ENCODE measurements around the gene MTTP.
"Not testable (repeated sequence)": the region's sequence is repeated elsewhere in the genome, so short reads cannot be mapped to it uniquely, and the experiment has no call there.

The MTTP gene

DNA sequence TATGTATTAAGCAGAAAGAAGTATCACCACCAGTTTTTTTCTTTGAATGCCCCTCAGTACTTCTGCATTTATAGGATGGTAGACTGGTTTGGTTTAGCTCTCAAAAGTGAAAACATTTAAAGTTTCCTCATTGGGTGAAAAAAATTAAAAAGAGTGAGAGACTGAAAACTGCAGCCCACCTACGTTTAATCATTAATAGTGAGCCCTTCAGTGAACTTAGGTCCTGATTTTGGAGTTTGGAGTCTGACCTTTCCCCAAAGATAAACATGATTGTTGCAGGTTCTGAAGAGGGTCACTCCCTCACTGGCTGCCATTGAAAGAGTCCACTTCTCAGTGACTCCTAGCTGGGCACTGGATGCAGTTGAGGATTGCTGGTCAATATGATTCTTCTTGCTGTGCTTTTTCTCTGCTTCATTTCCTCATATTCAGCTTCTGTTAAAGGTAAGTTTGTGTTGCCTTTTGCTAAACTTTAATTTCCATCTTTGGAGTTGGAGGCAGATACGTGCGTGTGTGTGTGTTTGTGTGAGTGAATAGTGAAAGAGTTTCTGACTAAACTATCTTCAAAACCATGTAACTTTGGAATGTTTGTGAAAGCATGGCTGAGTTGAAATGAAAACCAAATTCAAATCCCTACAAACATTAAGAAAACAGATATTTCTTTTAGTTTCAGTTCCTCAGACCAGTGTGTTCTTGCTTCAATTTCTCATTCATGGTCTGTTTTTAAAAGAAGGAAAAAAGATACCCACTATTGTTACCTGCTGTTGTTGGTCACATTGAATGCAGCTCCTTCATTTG lies at the start of gene MTTP:
MTTP (plus strand) TSS at position 295 of the 795 bp plus-strand sequence; CDS start at position 381, 86 bp downstream.
- DNase-seq: no peak

DNA sequence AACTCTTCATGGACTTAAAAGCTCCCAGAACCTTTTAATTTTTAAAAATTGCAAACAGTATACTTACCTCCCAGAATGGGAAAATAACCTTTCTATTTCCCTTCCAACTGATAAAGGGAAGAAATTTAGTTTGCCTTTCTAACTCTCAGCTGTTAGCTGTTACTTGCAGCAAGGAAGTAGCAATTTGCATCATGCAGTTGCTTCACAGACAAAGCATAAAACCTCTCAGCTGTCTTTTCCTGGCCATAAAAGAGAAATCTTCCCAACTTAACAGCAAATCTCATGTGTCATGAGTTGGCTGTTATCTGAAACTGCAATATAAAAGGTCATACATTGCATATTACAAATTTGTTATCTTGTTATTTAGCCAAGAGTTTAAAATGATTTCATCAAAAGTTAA lies 45.4 kb upstream of the MTTP start:
- no peak for DNase-seq

DNA sequence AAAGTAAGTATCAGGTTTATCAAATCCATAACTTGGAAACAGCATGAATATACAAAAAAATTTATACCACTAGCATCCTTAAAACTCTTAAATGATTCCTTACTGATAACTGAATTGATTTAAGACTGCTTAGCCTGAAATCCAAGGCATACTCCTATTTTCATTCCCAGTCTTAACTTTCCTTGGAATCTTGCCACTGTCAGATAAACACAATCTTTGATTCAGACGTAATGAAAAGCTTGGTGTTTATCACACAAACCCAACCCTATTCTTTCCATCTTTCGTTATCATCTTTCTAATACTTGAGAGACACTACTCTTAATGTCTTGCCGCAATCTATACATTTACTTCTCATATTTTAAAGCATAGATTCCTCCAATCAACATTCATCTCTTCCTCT lies 44.7 kb upstream of the MTTP start:
- no peak for DNase-seq

DNA sequence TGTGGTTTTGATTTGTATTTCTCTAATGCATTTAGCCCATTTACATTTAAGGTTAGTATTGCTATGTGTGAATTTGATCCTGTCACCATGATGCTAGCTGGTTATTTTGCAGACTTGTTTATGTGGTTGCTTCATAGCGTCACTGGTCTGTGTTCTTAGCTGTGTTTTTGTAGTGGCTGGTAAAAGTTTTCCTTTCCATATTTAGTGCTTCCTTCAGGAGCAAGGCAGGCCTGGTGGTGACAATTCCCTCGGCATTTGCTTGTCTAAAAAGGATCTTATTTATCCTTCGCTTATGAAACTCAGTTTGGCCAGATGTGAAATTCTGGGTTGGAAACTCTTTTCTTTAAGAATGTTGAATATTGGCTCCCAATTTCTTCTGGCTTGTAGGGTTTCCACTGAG lies 39.9 kb upstream of the MTTP start:
- not testable (repeated sequence) for DNase-seq

DNA sequence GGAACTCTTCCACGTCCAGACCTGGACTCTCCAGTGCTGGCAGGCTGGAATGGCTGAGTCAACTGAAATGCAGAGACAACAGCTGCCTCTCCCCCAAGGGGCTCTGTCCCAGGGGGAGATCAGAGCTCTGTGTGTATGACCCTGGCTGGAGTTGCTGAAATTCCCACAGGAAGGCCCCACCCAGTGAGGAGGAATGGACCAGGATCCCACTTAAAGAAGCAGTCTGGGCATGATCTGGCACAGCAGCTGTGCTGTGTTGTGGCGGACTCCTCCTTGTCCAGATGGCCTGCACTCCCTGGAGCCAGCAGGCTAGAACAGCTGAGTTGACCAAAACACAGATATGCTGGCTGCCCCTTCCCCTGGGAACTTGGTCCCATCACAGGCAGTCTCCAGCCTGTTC lies 38.4 kb upstream of the MTTP start:
- no peak for DNase-seq

DNA sequence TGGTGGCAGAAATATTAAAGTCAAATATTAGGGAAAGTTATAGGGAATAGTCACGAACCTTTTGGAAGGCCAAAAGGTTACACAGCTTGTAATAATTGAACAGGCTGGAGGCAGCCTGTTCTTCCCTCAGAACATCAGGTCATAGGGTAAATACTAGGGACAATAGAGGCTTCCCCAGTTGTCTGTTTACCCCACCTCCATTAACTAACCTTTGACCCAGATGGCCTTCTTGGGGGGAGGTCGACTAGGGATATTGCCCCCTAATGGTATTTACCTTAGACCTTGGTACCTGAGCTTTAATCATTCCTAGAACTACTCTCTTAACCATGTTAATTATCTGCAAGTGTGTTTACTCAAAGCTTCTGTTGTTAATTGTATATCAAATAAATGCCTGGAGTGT lies 37.8 kb upstream of the MTTP start:
- no peak for DNase-seq

DNA sequence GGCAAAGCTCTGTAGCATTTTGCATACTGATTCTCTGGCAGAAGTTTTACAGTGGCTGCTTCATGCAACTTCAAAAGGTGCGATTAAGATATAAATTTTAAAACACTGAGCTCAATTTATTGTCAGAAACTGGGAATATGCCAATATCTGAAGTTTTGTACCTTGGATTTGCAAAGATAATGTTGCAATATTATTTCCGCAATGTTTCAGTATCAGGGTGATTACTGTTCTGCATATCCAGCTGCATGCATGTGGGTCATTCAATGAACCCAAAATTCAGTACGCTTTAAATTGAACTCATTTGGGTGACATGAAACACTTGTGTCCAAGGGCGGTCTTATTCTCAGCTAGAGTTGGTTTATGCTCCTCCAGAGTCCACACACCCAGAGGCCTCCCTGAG lies 37.0 kb upstream of the MTTP start:
- no peak for DNase-seq

DNA sequence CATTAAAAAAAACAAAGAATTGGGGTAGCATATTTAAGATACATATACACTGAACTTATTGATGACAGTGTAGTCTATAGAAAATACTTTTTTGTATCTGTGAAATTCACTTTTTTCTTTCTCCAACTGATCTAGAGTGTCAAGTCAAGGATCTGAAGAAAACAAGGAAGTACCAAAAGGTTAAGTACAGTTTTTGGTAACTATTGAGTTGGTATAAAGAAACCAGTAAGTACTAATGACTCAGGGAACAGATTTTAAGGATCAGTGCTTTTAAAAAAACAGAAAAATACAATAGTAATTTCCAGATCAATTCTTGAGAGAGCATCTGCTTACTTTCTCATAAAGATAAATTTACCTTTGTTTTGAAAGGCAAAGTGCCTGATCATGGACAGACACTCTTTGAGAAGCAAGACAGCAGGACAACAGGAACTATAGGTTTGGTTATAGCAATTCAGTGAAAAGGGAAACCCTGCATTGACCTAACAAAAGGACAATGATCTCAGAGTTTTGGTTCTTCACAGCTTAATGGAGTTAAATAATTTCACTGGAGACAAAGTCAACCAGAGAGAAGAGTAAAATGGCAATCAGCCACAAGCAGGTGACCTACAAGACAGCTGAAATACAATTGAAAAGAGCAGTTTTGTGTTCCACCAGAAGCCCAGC lies 34.2 kb upstream of the MTTP start:
- no peak for DNase-seq

DNA sequence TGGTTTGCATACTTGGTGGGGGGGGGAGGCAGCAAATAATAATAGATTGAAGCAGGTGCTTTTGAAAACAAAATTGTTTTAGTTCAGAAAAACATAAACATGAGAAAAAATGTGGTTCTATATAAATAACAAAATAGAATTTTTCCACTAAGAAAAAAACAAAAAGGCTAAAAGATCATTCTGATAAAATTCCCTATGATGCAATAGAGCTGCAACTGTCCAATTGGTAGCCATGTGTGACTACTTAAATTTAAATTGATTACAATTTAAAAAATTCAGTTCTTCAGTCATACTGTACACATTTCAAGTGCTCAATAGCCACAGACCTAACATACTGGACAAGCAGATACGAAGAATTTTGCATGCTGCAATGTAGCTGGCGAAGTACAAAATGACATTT lies 21.8 kb upstream of the MTTP start:
- DNase-seq: no peak

DNA sequence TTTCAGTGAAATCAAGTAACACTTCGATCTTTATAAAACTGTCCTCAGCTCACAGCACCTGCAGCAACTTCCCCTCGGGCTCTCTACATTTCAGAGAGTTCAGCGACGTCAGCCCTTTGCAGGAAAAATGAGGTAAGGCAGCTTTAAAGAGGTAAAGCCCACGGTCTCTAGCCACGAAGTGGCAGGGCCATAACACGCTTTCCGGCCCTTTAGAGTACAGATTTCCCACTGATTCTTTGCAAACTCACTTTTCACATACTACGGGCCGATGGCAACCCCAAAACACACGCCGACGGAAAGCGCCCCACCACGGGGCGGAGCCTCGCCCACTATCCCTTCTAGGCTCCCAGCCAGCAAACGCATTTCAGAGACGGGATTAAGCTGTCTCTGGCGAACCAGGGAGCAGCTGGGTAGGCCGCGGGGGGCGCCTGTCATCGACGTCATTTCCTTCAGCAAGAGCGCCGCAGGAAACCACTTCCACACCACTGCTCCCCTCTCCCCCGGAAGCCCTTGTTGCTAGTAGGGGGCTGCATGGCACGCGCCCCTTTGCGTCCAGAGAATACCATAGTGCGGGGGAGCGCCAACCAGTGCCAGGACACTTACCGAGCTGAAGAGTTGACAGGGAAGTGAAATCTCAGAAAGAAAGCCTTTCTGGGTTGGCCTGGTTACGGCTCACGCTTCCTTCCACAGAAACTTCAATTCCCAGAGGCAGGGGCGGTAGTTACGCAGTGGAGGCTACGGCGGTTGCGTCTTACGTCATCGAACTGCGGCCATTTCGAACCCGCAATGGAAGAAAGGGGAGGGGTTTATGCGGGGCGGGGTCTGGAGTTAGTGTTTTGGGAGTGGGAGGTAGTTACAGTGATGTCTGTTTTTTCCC lies 11.1 kb upstream of the MTTP start, which contains the start of gene TRMT10A:
TRMT10A (minus strand) TSS at position 730 of the 877 bp plus-strand sequence. CDS start 4,701 bp downstream, outside the sequence.
- peak; percentile 98 for DNase-seq

DNA sequence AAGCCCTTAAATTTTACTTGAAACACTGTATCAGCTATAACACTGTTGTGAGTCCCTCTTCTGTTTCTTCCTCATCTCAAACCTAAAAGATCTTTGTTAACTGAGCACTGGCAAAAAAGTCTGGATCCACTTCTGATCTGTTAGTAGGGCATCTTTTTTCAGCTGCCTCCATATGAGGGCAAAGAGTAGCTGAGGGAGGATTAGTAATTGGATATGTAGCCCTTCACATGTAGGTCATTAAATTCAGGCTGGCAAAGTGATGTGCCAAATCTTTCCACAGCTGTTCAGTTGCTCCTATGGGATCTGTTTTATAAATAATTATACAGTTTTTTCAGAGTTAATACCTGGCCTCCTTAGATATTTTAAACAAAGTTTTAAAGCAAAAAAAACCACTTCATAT lies 9.7 kb upstream of the MTTP start:
- DNase-seq: no peak

DNA sequence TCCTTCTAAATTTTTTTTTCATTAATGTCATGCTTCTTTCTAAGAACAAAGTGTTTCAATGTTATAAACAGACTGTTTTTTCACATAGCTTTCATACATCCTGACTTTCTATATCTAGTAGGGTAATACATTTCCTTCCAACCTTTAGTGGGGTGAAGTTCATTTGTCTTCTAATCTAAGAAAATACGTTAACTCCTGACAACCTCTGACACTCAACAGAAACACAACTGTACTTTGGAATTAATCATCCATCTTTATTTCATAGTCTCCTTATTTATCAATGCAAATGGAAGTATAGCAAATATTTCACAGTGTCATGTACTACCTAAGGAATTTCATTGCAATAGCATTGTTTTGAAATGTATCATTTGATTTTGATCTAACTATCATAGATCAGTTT lies 2.7 kb upstream of the MTTP start:
- no peak for DNase-seq

DNA sequence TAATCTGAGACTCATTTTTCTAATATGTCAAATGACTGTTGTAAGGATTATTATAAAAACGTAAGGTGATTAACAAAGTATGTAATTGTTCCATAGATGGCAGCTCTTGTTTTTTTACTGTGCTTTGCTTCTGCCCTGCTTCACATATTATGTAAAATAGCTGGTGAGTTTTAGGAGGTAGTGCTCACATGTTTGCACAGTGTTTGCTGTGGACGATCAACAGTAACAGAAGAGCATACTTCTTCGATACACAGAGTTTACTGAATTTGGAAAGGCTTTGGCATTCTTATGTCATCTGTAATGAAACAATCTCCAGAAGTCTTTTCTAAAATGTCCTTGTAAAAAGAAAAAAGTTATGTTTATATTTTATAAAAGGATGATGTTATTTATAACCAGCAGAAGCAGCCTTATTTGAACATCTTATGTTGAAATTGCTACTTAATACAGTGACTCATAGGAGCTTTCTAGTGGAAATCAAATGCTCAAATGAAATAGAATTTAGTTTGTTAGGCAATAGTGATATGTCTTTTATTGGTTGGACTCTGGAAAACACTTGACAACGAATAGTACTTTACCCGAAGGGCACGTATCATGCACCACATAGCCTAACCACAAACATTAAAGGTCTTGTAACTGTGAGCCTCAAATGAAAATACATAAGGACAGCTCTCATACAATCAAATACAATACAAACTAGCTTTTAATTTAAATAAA lies 1.9 kb upstream of the MTTP start:
- no peak for DNase-seq

DNA sequence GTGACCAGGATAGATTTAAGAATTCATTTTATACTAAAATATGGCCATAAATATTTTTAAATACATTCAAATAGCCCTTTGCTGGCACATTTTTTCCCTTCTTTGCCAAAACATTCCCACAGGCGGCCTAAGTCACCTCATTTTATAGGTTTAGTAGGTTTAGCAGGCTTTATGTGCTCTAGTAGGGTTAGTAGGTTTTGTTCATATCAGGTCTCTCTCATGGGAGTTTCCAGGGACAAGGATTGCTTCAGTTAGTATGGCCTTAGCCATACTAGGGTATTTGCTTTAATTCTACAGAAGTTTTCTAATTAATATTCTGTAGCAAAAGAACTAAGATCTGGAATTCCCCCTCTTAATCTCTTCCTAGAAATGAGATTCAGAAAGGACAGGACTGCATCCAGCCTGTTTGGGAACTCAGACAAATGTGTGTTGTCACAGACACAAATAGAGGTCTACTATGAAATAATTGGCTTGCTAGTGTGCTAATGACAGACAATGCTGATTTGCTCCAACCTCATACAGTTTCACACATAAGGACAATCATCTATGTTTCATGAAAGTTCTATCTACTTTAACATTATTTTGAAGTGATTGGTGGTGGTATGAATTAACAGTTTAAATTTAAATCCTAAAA lies 772 bp upstream of the MTTP start:
- no peak for DNase-seq

DNA sequence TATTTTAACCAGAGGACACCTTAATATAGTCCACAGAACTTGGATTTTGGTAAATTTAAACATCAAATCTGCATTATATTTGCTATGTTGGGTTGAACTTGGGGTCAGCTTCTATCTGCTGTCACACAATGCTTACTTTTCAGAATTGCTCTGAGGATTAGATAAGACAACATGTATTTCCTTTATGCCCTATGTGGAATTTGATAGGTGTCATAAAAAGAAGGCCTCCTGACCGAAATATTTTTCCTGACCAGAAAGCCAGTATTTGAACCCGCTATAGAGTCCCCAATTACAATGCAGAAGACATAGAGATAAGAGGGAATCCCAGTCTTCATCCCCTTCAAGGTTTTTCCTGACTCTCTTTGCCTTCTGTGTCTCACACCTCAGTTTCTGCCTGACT lies 4.1 kb downstream of the MTTP start:
- no peak for DNase-seq

DNA sequence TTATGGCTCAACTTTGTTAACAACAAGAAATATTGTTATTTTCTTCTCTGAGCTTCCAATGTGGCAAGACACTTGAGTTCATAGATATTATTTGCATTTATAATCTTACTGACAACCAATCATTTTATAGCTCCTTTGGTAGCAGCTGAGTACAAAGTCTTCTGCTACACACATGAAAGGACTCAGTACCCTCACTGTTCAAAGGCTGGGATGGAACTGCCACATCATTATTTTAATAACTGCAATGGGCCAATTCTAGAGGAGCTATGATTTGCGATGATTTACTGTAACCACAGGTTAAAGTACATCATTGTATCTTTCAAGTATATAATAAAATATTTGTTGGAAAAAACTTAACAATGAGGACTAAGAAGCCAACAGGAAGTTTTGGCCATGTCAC lies 10.9 kb downstream of the MTTP start:
- no peak for DNase-seq

DNA sequence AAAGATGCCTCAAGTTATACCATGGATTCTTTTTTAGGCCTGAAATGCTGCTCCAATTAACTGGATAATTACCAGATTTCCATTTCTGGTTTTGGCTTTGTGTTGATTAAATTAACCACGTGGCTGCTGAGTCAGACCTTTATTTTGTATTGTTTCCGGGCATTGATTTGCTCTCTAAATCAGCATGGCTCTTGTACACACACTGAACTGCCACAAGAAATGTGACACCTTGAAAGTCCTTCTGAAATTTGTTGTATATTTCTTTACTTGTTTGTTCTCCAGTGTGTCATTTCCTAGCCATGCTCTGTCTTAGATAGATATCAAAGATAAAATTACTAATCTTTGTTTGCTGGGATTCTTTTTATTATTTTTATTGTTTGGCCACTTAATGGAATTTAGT lies 11.7 kb downstream of the MTTP start:
- DNase-seq: no peak

DNA sequence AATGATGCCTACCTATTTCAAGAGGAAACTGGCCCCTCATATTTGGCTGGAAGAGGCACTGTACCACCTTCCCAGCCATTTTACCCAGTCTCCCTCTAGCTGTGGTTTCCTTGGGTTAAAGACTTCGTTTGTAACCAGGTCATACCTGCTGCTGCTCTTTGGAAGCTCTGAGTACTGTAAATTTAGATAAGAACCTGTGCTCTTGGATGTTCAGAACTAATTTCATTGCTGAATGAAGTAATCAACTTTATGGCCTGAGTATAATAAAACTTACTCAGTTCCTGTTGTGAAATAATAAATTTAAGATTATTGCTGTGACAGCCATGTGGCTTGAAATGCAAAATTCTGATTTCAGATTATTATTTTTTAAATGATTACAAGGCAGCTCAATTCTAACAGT lies 12.2 kb downstream of the MTTP start:
- no peak for DNase-seq

DNA sequence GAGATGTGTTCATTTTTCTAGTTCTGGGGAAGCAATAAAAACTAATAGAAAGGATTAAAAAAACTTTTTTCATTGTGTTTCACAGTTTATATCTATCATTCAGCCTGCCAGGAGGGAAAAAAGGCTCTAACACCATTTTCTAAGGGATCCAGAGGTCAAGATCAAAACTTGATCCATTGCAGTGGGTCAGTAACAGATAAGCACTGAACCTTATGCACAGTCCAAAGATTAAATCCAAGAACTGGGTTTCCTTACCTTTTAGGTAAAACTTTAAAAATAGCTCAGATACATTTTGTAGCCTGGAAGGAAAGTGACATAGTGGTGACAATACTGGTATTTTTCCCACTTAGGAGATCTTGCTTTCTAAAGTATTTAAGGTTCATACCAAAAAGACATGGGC lies 12.7 kb downstream of the MTTP start:
- no peak for DNase-seq

DNA sequence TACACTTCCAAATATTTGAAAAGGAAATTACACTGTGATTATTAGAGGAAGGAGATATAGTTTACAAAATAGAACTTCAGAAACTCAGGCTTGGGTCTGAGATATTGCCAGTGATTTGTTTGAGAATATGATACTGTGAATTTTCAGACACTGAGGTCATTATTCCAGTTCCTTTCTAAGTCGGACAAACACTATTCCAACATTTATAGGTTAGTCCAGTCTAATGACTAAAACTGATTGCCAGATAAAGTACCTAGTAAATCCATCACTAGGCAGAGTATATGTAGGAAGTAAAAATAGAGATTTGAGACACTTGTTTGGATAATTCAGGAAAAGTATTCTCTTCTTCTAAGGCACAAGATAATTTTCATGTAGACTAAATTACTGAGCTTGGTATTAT lies 13.2 kb downstream of the MTTP start:
- no peak for DNase-seq

DNA sequence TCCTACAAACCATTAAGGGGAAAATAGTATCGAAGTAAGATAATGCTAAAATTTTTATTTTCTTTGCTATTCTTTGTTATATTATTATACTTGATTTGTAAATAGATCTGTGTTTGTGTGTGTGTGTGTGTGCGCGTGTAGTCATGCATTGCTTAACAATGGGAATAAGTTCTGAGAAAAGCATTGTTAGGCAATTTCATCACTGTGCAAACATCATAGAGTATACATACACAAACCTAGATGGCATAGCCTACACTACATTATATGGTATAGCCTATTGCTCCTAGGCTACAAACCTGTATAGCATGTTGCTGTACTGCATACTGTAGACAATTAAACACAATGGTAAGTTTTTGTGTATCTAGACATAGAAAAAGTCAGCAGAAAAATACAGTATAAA lies 17.1 kb downstream of the MTTP start:
- DNase-seq: no peak
